GM13976 (cell line): ENCODE measurements around the gene BMP7.

ENCODE experiments used
- DNase-seq: peaks from one replicate; pipeline ENCODE4 v3.0.0; 2012; ENCODE audit warnings: low spot score
- in situ Hi-C: fragments of 300-500 bp; cut with MboI; formaldehyde crosslinking; loops from one replicate; pipeline ENCODE4 v1.12.0; 2022; ENCODE audit warnings: low sequenced_read_pairs, mixed read lengths, inconsistent platforms; ENCODE audit not compliant: unreplicated experiment
- TF ChIP-seq, protein P1 (sequence below): IDR thresholded peaks from 2 replicates; pipeline ENCODE4 v1.5.1; 2012; ENCODE audit warnings: borderline replicate concordance, mild to moderate bottlenecking; ENCODE audit not compliant: insufficient read depth; ENCODE audit errors: extremely low read depth, missing control alignments, control extremely low read depth

The BMP7 gene

DNA sequence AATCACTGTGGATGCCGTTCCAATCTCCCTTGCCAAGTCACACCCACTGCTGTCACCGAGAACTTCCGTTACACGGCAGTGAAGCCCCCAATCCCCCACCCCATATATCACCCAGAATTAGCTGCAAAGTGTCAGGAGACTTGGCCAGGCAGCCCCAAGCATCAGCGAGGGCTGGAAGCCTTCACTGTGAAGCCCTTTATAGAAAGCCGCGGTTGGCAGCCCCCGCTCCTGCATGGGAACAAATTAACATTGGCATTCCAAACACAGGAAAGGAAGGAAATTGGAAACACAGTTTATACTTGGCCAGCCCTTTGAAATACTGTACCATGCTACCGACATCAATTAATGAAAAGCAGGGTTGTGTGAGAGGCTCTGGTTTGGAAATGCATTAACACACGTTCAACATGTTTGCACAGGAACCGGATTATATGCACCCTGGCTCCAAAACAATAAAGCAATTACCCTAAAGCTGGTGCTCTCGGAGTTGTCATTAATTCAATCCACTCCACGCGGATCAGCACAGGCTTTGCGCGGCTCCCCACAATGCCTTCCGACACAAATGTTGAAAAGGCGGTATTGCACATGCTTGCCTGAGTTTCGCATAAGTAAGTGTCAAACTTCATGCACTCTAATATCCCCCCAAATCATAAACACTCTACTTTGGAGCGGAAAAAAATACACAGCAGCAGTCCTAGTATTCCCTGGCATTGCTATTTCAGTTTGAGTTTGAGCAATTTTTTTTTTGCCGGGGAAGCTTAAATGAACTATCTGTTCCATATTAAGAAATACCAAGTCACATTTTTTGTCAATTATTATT is 7.1 kb downstream of the BMP7 start:
- TF ChIP-seq, protein P1, sequence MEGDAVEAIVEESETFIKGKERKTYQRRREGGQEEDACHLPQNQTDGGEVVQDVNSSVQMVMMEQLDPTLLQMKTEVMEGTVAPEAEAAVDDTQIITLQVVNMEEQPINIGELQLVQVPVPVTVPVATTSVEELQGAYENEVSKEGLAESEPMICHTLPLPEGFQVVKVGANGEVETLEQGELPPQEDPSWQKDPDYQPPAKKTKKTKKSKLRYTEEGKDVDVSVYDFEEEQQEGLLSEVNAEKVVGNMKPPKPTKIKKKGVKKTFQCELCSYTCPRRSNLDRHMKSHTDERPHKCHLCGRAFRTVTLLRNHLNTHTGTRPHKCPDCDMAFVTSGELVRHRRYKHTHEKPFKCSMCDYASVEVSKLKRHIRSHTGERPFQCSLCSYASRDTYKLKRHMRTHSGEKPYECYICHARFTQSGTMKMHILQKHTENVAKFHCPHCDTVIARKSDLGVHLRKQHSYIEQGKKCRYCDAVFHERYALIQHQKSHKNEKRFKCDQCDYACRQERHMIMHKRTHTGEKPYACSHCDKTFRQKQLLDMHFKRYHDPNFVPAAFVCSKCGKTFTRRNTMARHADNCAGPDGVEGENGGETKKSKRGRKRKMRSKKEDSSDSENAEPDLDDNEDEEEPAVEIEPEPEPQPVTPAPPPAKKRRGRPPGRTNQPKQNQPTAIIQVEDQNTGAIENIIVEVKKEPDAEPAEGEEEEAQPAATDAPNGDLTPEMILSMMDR: no peak
- in situ Hi-C loops: no loop called here
- no peak for DNase-seq

DNA sequence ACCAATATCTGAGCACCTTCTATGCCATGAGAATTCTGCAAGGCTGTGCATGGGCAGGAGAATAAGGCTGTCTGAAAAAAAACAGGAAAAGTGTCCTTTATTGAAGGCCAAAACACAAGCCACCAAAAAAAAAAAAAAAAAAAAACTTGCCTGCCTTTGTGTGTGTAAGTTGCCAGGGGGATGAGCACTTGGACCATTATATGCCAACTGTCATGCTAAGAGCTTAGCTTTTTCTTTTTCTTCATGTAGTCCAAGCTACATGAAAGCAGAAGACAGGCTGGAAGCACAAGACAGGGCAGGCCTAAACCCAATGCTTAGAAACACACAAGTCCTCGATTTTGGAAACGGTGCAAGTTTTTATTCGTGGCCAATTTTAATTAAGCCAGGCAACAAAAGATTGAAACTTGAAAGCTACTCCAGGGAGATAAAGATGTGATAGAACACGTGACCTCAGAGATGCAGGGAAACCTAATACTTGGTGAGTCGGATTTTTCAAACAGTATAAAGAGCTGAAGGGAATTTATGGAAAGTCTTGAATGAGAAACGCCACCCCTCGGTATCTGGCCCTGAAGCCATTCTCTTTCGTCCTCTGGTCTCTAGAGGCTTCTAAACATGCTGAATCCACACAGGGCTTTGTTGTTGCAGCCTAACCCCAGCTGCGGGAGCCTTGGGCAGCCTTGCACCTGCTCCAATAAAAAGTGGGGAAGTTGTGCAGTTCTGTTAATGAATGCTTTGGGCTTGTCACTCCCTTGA is 8.6 kb downstream of the BMP7 start:
- DNase-seq: no peak
- in situ Hi-C loops: no loop called here
- TF ChIP-seq, protein P1: no peak

DNA sequence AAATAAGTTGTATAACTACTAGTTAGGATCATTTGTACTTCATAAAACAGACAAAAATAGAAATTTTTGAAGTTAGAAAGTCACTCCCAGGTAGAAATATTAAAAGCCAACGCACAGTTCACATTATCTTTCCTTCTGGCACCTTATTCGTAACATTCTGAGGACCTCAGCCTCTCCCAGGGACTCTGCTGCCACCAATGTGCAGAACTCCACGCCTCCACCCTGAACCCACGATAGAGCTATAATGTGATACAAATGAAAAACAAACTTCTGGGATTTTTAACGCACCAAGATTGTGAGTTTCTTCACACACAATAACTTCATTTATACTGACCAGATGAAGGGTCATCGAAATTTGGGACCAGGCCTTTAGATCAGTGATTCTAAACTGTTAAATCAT is 9.5 kb downstream of the BMP7 start:
- TF ChIP-seq, protein P1: no peak
- in situ Hi-C loops: no loop called here
- DNase-seq: no peak

DNA sequence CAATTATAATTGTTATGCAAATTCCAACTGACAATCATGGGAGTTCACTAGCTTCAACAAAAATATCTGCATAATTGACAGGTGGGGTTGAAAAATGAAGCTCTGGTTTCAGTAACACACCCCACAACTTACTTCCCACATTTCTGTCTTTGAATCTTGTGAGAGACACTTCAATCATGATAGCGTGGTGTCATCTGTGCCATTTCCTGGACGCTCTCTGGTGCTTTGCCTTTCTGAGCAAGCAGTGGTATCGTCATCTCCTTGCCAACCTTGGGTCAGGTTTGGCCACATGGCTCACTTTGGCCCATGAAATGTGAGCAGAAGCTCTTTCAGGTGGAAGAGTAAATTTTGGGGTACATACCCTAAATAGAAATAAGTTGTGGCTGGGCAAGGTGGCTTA is 10.2 kb downstream of the BMP7 start:
- TF ChIP-seq, protein P1: no peak
- no peak for DNase-seq
- in situ Hi-C loops: no loop called here

DNA sequence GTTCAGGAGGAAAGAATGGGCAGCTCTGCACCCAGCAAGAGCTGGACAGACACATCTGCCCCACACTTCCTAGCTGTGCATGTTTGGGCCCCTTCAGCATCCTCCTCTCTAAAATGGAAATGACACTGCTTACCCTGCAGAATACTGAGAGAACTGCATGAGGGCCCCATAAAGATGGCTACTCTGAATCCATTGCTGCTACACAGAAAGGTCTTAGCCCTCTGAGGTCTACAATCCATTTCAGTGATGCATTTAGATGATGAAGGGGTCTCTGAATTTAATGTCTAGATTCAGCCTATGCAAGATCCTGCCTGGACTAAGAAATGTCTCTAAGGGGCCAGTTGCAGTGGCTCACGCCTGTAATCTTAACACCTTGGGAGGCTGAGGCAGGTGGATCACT is 11.3 kb downstream of the BMP7 start:
- DNase-seq: no peak
- in situ Hi-C loops: no loop called here
- TF ChIP-seq, protein P1: no peak

DNA sequence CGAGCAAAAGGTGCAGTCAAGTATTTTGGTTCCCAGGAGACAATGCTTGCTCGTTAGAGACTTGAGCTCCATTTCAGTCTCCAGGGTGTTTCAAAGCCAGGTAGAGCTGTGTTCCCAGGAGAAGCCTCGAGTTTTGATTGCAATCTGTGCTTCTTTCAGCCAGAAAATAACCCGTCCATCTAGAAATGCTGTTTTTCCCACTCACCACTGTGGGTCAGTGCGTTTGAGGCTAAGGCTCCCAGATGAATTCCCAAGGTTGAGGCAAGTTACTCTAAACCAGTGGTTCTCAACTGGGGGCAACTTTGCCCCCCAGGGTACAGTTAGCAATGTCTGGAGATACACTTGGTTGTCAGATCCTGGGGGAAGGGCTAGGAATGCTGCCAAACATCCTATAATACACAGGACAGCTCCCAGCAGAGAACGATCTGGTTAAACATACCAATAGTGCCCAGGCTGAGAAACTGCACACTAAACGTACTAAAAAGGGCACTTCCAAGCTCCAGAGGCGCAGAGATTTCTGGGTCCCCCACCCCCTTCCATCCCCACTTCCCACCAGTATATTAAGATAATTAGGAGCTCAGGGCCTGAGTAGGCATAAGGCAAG is 13.8 kb downstream of the BMP7 start:
- DNase-seq: no peak
- in situ Hi-C loops: no loop called here

More for the DNA sequence above, 13.8 kb downstream of the BMP7 start:
- TF ChIP-seq, protein P1: no peak
